GM23338 (cell line): ENCODE results near the gene ADCY7. TPM values are rescaled to one million over a fixed set of nuclear protein-coding genes. Genes with fewer than 3 reads are reported as not detected.

Source experiments
- ATAC-seq: fragments of 200-7000 bp; cut with Tn5 transposase; 3 replicates; pipeline ENCODE4 v1.9.1; 2020
- DNase-seq: peaks from one replicate; pipeline ENCODE4 v3.0.0-alpha.2; 2015; ENCODE audit warnings: low spot score
- H2AFZ ChIP-seq: fragments of 200-600 bp; sonication (generic); 2 replicates; pipeline ENCODE4 v1.8.0; 2016; ENCODE audit warnings: antibody characterized with exemption, mild to moderate bottlenecking, moderate library complexity
- H3F3A ChIP-seq: fragments of 200-600 bp; sonication (generic); replicated peaks from 2 replicates; pipeline ENCODE4 v1.8.0; 2017; ENCODE audit warnings: antibody characterized with exemption, mixed run types, low read depth
- H3K27ac ChIP-seq: fragments of 200-600 bp; sonication (generic); 2 replicates; pipeline ENCODE4 v1.6.1; 2016; ENCODE audit warnings: low read depth
- H3K27me3 ChIP-seq: fragments of 200-600 bp; sonication (generic); 2 replicates; pipeline ENCODE4 v1.8.0; 2016; ENCODE audit warnings: mild to moderate bottlenecking, mixed run types, moderate library complexity; ENCODE audit not compliant: insufficient read depth
- H3K36me3 ChIP-seq: fragments of 200-600 bp; sonication (generic); 2 replicates; pipeline ENCODE4 v1.8.0; 2016; ENCODE audit warnings: mild to moderate bottlenecking; ENCODE audit not compliant: insufficient read depth
- H3K4me1 ChIP-seq: fragments of 200-600 bp; sonication (generic); 2 replicates; pipeline ENCODE4 v1.8.0; 2016; ENCODE audit warnings: mild to moderate bottlenecking, moderate library complexity; ENCODE audit not compliant: insufficient read depth
- H3K4me2 ChIP-seq: fragments of 200-600 bp; sonication (generic); 2 replicates; pipeline ENCODE4 v1.7.1; 2017; ENCODE audit warnings: mixed run types
- H3K4me3 ChIP-seq: fragments of 200-600 bp; sonication (generic); 2 replicates; pipeline ENCODE4 v1.6.1; 2016; ENCODE audit warnings: mixed run types
- H3K79me2 ChIP-seq: fragments of 200-600 bp; sonication (generic); replicated peaks from 2 replicates; pipeline ENCODE4 v1.8.0; 2017; ENCODE audit warnings: mild to moderate bottlenecking; ENCODE audit not compliant: insufficient read depth
- H3K9me2 ChIP-seq: fragments of 200-600 bp; sonication (generic); 2 replicates; pipeline ENCODE4 v1.8.0; 2017; ENCODE audit not compliant: insufficient read depth
- H4K20me1 ChIP-seq: fragments of 200-600 bp; sonication (generic); replicated peaks from 2 replicates; pipeline ENCODE4 v1.8.0; 2017; ENCODE audit warnings: mild to moderate bottlenecking; ENCODE audit not compliant: insufficient read depth
- H3K27ac Mint-ChIP-seq: 2 replicates; pipeline ENCODE4 v1.8.0; 2020; ENCODE audit warnings: inconsistent platforms, mild to moderate bottlenecking, moderate library complexity, mixed read lengths
- H3K27me3 Mint-ChIP-seq: 3 replicates; pipeline ENCODE4 v1.8.0; 2022; ENCODE audit warnings: low read depth, mild to moderate bottlenecking, moderate library complexity, mixed read lengths, inconsistent platforms; ENCODE audit not compliant: insufficient read depth, poor library complexity
- H3K36me3 Mint-ChIP-seq: 3 replicates; pipeline ENCODE4 v1.8.0; 2021; ENCODE audit warnings: low read depth, mild to moderate bottlenecking, inconsistent platforms, moderate library complexity, mixed read lengths
- H3K4me1 Mint-ChIP-seq: 3 replicates; pipeline ENCODE4 v1.8.0; 2020; ENCODE audit warnings: mild to moderate bottlenecking, inconsistent platforms, mixed read lengths
- H3K4me3 Mint-ChIP-seq: 3 replicates; pipeline ENCODE4 v1.8.0; 2021; ENCODE audit warnings: moderate library complexity, mild to moderate bottlenecking, inconsistent platforms, mixed read lengths
- H3K9me3 Mint-ChIP-seq: 3 replicates; pipeline ENCODE4 v1.8.0; 2020; ENCODE audit warnings: moderate library complexity, mild to moderate bottlenecking, inconsistent platforms, mixed read lengths
- CREB1 ChIP-seq: fragments of 250-450 bp; sonication (Bioruptor Pico); IDR thresholded peaks from 2 replicates; pipeline ENCODE4 v1.5.0; 2020; ENCODE audit warnings: low read depth, mild to moderate bottlenecking, moderate library complexity
- CTCF ChIP-seq, 2 experiments: fragments of 200-600 bp in 1 of 2; sonication (generic) in 1 of 2; conservative IDR thresholded peaks; 2 replicates each; pipeline versions ENCODE4 v1.5.1 to v1.6.1; 2016 to 2017; ENCODE audit warnings: antibody characterized with exemption in 2 of 2, low read depth in 2 of 2, mild to moderate bottlenecking in 2 of 2, moderate library complexity in 1 of 2
- EZH2 ChIP-seq: fragments of 200-600 bp; sonication (generic); IDR thresholded peaks from one replicate; pipeline ENCODE4 v1.8.0; 2017; ENCODE audit warnings: antibody characterized with exemption, mild to moderate bottlenecking, low read depth; ENCODE audit not compliant: unreplicated experiment
- EZH2phosphoT487 ChIP-seq: fragments of 200-600 bp; sonication (generic); IDR thresholded peaks from one replicate; pipeline ENCODE4 v1.8.1; 2018; ENCODE audit warnings: antibody characterized with exemption; ENCODE audit not compliant: unreplicated experiment
- JUNB ChIP-seq: IDR thresholded peaks from one replicate; pipeline ENCODE4 v1.6.1; 2016; ENCODE audit warnings: antibody characterized with exemption; ENCODE audit not compliant: unreplicated experiment
- NANOG ChIP-seq: IDR thresholded peaks from 2 replicates; pipeline ENCODE4 v1.6.1; 2016; ENCODE audit warnings: antibody characterized with exemption, borderline replicate concordance
- POLR2AphosphoS5 ChIP-seq: IDR thresholded peaks from 2 replicates; pipeline ENCODE4 v1.6.1; 2016; ENCODE audit warnings: antibody characterized with exemption, low read depth
- STAT1 ChIP-seq: IDR thresholded peaks from one replicate; pipeline ENCODE4 v1.6.1; 2016; ENCODE audit warnings: antibody characterized with exemption; ENCODE audit not compliant: unreplicated experiment
- ZNF114 ChIP-seq: fragments of 250-450 bp; sonication (Bioruptor Pico); IDR thresholded peaks from 2 replicates; pipeline ENCODE4 v1.5.0; 2020; ENCODE audit warnings: mild to moderate bottlenecking, moderate library complexity
- ZNF331 ChIP-seq: fragments of 250-450 bp; sonication (Bioruptor Pico); IDR thresholded peaks from 2 replicates; pipeline ENCODE4 v1.5.0; 2020; ENCODE audit warnings: low read depth, mild to moderate bottlenecking, moderate library complexity
- ZNF462 ChIP-seq: fragments of 250-450 bp; sonication (Bioruptor Pico); IDR thresholded peaks from 2 replicates; pipeline ENCODE4 v1.5.0; 2020; ENCODE audit warnings: mild to moderate bottlenecking, moderate library complexity
- polyA plus RNA-seq: library from polyadenylated mRNA; unstranded; fragments of >200 nt; fragmentation: Nextera tagmentation; extraction: Ambion mirVana; gene quantifications from 2 replicates; pipeline ENCODE4 v1.2.1, GENCODE V29; 2016
- total RNA-seq: library from RNA; depleted of rRNA; stranded (reverse); fragments of >200 nt; shearing (Covaris generic); gene quantifications from 2 replicates; pipeline ENCODE4 v1.2.3, GENCODE V29; 2014
- TF ChIP-seq, protein P1 (sequence below): IDR thresholded peaks from 2 replicates; pipeline ENCODE4 v1.6.1; 2016; ENCODE audit warnings: antibody characterized with exemption
- TF ChIP-seq, protein P2 (sequence below): IDR thresholded peaks from one replicate; pipeline ENCODE4 v1.6.1; 2018; ENCODE audit warnings: antibody characterized with exemption; ENCODE audit not compliant: unreplicated experiment

The ADCY7 gene
- total and polyA plus RNA-seq, 2 experiments from 2014 or later: 2.4 to 10.5 TPM

DNA sequence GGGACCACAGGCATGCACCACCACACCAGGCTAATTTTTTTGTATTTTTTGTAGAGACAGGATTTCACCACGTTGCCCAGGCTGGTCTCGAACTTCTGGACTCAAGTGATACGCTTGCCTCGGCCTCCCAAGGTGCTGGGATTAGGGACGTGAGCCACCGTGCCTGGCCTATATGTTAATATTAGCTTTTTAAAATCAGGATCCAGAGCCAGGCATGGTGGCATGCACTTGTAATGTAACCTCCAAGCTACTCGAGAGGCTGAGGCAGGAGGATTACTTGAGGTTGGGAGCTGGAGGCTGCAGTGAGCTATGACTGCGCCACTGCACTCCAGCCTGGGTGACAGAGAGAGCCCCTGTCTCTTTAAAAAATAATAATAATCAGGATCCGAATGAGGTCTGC is 8.5 kb upstream of the ADCY7 start:
- no peak for DNase-seq

More for the DNA sequence above, 8.5 kb upstream of the ADCY7 start:
- no peak overlapping the region for H3K4me2 ChIP-seq
- no peak overlapping the region for H3K4me3 ChIP-seq
- no peak for TF ChIP-seq CREB1 (CRISPR knock-in tag)
- no peak for TF ChIP-seq STAT1
- TF ChIP-seq, protein P1, sequence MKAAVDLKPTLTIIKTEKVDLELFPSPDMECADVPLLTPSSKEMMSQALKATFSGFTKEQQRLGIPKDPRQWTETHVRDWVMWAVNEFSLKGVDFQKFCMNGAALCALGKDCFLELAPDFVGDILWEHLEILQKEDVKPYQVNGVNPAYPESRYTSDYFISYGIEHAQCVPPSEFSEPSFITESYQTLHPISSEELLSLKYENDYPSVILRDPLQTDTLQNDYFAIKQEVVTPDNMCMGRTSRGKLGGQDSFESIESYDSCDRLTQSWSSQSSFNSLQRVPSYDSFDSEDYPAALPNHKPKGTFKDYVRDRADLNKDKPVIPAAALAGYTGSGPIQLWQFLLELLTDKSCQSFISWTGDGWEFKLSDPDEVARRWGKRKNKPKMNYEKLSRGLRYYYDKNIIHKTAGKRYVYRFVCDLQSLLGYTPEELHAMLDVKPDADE: no peak
- TF ChIP-seq NANOG: no peak
- no peak for TF ChIP-seq ZNF114
- no peak for TF ChIP-seq CTCF (conservative IDR thresholded peaks at IDR 0.05; ENCODE audit: low read depth in 2 of 2)
- TF ChIP-seq, protein P2, sequence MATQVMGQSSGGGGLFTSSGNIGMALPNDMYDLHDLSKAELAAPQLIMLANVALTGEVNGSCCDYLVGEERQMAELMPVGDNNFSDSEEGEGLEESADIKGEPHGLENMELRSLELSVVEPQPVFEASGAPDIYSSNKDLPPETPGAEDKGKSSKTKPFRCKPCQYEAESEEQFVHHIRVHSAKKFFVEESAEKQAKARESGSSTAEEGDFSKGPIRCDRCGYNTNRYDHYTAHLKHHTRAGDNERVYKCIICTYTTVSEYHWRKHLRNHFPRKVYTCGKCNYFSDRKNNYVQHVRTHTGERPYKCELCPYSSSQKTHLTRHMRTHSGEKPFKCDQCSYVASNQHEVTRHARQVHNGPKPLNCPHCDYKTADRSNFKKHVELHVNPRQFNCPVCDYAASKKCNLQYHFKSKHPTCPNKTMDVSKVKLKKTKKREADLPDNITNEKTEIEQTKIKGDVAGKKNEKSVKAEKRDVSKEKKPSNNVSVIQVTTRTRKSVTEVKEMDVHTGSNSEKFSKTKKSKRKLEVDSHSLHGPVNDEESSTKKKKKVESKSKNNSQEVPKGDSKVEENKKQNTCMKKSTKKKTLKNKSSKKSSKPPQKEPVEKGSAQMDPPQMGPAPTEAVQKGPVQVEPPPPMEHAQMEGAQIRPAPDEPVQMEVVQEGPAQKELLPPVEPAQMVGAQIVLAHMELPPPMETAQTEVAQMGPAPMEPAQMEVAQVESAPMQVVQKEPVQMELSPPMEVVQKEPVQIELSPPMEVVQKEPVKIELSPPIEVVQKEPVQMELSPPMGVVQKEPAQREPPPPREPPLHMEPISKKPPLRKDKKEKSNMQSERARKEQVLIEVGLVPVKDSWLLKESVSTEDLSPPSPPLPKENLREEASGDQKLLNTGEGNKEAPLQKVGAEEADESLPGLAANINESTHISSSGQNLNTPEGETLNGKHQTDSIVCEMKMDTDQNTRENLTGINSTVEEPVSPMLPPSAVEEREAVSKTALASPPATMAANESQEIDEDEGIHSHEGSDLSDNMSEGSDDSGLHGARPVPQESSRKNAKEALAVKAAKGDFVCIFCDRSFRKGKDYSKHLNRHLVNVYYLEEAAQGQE: no peak
- no peak for TF ChIP-seq ZNF331 (CRISPR knock-in tag)
- TF ChIP-seq JUNB: no peak
- TF ChIP-seq EZH2phosphoT487: no peak
- no peak for TF ChIP-seq POLR2AphosphoS5
- TF ChIP-seq ZNF462 (CRISPR knock-in tag): no peak
- TF ChIP-seq EZH2: no peak
- Mint-ChIP-seq H3K4me1 (peaks cover 7% of the 10 kb centered on the region; the same call in 2 of the 3 replicates), H3K27ac (no peak overlapping the region), H3K36me3 (no peaks in the 10 kb centered on the region), H3K4me3 (no peak overlapping the region), H3K9me3 (no peaks in the 10 kb centered on the region), H3K27me3 (peaks cover 8% of the 10 kb centered on the region)
- H3K79me2 ChIP-seq: no peaks in the 10 kb centered on the region
- H3K4me1 ChIP-seq: no peaks in the 10 kb centered on the region
- no peaks in the 10 kb centered on the region for H4K20me1 ChIP-seq
- no peaks in the 10 kb centered on the region for H3K27me3 ChIP-seq
- H3K9me2 ChIP-seq: no peaks in the 10 kb centered on the region
- H3F3A ChIP-seq: no peaks in the 10 kb centered on the region
- no peaks in the 10 kb centered on the region for H3K36me3 ChIP-seq
- H2AFZ ChIP-seq: no peak overlapping the region
- H3K27ac ChIP-seq: no peak overlapping the region
- ATAC-seq: no peak
